NCI-H2196 (cell line): ENCODE results near the gene RHBDF2.

Experiments
- DNase-seq: peaks from one replicate; lab custom pipeline; 2025; ENCODE audit not compliant: unreplicated experiment; lab: John Stamatoyannopoulos, UW

Gene RHBDF2

GRCh38 chr17:76502341-76503211 is 1.4 kb upstream of the RHBDF2 start:
- DNase-seq: no peak

- no peak for DNase-seq
Measured at GRCh38 chr17:76501827-76502307, 644 bp upstream of the RHBDF2 start.

DNA sequence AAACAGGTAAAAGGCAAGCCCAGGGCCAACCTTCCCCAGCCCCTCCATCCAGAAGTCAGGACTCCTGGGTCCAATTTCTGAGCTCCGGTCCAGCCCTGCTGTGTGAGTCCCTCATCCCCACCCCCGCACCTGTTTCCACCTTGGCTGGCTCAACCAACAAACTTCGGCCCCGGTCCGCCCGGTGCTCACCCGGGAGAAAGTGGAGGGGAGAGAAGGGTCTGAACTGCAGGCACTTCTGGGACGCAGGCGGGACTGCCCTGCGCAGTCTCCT is 541 bp downstream of the RHBDF2 start:
- DNase-seq: no peak

DNA sequence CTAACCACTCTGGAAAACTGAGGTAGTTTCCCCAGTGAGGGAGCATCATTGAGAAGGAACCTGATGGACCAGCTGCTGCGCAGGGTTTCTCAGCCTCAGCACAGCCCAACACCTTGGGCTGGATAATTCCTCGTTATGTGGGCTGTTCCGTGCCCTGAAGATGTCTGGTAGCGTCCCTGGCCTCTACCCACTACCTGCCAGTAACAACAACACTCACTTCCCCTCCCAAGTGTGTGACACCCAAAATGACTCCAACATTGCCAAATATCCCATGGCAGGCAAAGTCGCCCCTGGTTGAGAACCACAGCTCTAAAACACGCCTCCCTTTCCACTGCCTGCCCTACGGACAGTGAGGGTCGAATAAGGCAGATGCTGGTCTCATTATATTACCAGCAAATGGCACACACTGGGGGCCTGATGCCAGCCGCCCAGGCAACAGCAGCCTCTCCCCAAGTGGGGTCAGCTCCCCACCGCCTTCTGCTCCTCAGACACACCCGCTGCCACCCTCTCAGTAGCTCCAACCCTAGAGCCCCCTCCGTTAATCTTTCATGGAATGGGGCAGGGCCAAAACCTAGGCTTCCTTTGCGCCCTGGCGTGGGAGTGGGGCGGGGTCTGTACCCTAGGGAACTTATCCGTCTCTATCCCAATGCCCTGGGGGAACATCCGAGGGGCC is 1.0 kb downstream of the RHBDF2 start:
- DNase-seq: no peak

GRCh38 chr17:76499267-76499667 is 2.0 kb downstream of the RHBDF2 start:
- DNase-seq: no peak

DNA sequence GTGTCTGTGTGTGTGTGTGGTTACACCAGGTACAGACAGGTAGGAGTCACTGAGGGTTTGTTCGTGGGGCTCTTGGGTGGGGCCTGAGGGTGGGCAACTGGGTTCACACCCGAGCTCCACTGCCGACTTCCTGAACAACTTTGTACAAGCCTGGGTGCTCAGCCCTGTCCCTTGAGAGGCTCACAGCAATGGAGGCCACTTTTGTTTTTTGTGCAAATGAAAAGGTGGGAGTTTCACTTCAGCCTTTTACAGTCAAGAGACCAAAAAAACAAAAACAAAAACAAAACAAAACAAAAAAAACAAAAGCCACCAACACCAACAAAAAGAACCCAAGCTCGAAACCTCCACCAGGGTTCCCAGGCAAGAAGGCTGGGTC is 2.4 kb downstream of the RHBDF2 start:
- no peak for DNase-seq

DNA sequence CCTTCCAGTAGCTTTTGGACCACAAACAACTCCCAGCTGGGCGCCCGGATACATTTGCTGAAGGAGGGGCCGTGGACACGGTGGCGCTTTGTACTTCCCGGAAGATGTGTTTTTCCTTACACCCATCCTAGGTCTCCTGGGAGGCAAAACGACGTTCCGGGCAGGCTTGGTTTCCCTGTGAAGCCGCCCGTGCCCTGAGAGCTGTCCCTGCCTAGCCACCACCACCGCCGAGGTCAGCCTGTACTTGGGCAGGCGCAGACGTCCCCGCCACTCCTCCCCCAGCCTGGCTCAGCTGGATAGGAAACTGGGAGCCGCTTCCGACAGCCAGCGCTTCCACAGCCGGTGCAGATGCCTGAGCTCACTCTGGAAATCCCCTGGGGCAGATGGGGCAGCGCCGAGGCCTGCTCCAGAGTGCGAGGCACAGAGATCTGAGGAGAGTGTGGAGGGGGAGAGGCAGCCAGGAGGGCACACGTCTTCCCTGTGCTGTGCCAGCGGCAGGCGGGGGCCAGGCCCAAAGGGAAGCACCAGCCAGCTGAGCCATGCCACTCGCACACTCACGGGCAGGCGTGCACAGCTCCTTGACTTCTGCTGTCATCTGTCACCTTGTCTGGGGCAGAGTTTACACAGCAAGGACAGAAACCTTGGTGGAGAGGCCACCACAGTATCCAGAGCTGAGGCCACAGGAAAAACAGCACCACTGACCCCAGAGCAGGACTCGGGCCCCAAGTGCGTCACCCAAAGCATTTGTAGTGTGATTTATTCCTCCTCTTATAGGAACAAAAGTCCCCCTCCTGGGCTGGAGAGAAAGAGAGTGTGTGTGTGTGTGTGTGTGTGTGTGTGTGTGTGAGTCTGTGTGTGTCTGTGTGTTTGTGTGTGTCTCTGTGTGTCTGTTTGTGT is 3.0 kb downstream of the RHBDF2 start:
- DNase-seq: no peak

DNA sequence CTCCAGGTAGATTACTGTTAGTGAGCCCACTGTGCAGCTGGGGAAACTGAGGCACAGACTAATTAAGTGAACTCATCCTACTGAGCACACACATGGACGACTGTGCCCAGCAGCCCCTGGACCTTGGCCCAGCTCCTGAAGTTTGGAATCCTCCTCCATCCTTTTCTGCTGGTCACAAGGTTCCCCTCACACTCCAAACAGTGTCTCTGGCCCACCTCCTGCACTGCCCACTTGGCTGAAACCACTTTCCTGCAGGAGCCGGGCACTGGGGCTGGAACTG is 3.6 kb downstream of the RHBDF2 start:
- no peak for DNase-seq

DNA sequence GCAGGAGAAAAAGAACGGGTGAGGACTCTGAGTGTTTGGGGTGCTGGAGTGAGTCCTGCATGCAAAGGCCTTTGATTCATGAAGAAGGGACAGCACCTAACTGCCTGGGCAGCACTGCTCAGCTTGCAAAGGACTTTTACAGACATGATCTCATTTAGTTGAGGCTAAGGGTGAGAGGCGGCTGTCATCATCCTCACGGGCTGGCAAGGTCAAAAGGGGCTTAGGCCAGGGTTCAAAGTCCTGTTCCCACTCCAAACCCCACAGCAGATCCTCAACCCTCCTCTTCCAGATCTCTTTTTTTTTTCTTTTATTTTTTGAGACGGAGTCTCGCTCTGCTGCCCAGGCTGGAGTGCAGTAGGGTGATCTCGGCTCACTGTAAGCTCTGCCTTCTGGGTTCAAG is 4.8 kb downstream of the RHBDF2 start:
- DNase-seq: no peak

GRCh38 chr17:76495663-76496400 is 5.4 kb downstream of the RHBDF2 start:
- DNase-seq: no peak

DNA sequence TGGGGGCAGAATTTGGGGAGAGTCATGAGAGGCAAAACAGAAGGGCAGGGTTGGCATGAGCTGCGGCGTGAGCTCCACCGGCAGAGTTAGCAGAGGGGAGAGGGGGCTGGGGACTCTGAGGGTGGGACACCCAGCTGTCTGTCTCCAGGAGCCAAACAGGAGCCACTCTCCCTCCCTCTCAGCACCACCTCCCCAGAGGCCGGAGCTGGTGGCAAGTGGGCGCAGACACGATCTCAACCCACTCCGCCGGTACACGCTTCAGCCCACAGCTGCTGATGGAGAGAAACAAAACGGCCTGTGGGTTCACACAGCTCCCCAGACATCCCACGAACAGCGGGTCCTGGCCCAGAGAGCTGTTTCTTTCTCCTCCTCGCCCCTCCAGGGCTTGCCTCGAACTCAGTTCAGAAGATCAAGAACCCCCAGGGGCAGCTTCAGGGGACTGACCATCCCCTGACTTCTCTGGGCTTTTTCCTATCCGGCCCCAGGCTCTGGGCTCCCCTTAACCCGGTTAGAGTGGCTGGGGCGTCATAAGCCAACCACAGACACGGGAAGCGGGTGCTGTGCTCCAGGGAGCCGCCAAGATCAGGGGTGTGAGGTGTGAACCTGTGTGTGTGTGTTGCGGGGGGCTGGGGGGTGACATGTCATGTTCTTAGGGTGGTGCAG is 7.6 kb downstream of the RHBDF2 start:
- no peak for DNase-seq

GRCh38 chr17:76492989-76493501 is 8.2 kb downstream of the RHBDF2 start:
- DNase-seq: no peak

- no peak for DNase-seq
Measured at GRCh38 chr17:76492123-76492988, 8.9 kb downstream of the RHBDF2 start.

DNA sequence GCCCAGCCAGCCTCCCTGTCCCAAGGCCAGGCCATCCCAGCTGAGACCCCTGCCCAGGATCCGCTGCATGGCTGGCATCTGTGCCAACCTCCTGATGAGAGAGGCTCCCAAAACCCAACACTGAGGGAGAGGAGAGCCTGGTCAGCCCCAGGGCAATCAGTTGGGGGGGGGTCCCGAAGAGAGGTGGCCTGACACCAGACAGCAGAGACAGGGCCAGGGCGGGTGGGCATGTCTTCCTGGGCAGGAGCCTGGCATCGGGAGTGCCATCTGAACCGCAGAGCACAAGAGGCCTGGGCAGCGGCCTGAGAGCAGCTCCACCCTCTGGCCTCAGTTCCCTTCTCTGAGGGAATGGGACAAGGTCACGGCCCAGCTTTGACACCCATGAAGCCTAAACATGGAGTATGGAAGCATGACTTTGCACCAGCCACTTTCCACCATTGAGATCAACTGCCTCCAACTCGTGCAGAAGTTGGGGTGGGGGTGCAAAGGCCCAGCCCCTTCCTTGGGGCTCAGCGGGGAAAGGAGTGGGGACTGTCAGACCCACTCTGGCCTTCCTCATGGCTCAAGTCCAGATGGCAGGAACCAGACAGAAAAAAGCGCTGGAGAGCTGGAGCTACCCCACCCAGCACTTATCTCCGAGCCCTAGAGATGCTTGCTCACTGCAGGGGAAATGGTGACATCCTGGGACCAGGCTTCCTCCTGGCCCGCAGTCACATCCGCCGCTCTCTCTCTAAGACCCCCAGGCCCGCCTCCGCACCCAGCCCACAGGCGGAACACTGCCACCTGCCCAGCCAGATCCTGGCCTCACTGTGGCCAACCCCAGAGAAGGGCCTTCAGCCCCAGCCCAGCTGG is 9.7 kb downstream of the RHBDF2 start:
- no peak for DNase-seq

GRCh38 chr17:76490112-76490710 is 11.0 kb downstream of the RHBDF2 start:
- no peak for DNase-seq

- no peak for DNase-seq
Measured at GRCh38 chr17:76487451-76488192, 13.6 kb downstream of the RHBDF2 start.

DNA sequence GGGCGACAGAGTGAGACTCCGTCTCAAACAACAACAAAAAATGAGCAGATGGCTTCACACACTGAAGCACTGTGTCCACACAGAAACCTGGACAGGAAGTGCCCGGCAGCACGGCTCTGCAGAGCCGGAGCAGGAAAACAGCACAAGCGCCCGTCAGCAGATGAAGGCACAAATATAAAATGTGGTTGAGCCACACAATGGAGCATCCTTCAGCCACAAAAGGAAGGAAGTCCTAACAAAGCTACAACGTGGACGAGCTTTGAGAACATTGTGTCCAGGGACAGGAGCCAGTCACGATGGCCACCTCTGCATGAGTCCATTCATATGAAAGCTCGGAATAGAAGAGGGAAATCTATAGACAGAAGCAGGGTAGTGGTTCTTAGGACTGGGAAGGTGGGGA is 15.7 kb downstream of the RHBDF2 start:
- DNase-seq: no peak
